Muscle of arm (tissue), 12 donors: ENCODE results near the gene ZNG1B. TPM values are rescaled to one million over a fixed set of nuclear protein-coding genes. Genes with fewer than 3 reads are reported as not detected.
"Not testable (repeated sequence)": the region's sequence is repeated elsewhere in the genome, so short reads cannot be mapped to it uniquely, and the experiment has no call there.

Source experiments
- DNase-seq: peaks from one replicate; pipeline ENCODE4 v3.0.0-alpha.2; 2013
- polyA plus RNA-seq, 12 donors: library from polyadenylated mRNA; unstranded; fragments of 120-200 nt; gene quantifications; one replicate each; pipeline ENCODE4 v1.2.1, GENCODE V29; 2013; ENCODE audit not compliant: insufficient read length in 12 of 12

The ZNG1B gene
- polyA plus RNA-seq, 12 donors, result 32.7 to 48.2 (median 40.7) TPM; not detected in 1

DNA sequence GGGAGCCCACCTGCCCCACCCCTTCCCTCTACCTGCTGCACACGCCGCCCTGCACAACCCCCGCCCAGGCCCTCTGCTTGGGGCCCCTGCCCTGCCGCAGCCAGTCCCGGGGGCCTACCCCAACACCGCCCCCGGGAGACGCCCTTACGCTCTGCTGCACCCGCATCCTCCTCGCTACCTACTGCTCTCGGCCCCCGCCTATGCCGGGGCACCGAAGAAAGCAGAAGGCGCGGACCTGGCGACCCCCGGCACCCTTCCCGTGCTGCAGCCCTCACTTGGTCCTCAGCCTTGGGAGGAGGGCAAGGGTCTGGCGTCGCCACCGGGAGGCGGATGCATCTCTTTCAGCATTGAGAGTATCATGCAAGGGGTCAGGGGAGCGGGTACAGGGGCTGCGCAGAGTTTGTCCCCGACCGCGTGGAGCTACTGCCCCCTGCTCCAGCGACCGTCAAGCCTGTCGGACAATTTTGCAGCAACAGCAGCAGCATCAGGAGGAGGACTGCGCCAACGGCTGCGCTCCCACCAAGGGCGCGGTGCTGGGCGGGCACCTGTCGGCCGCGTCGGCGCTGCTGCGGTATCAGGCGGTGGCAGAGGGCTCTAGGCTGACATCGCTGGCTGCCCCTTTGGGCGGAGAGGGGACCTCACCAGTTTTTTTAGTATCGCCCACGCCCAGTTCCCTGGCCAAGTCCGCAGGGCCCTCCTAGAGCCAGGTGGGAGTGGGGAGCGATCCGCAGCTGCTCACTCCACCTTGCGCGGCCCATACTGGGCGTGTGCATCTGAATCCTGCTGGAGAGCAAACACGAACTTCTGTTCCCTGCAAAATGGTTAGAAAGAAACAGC, 62.6 kb downstream of the ZNG1B start:
- not testable (repeated sequence) for DNase-seq

GRCh38 chr2:113500723-113501038, 63.2 kb downstream of the ZNG1B start:
- not testable (repeated sequence) for DNase-seq

GRCh38 chr2:113502216-113503093, 65.0 kb downstream of the ZNG1B start:
- not testable (repeated sequence) for DNase-seq

- peak; percentile 31 for DNase-seq
These were observed 65.9 kb downstream of the ZNG1B start for GRCh38 chr2:113503094-113504042.

- peak; percentile 11 for DNase-seq
These were observed 66.6 kb downstream of the ZNG1B start for GRCh38 chr2:113504081-113504480.

GRCh38 chr2:113507394-113508140, 70.1 kb downstream of the ZNG1B start:
- not testable (repeated sequence) for DNase-seq

GRCh38 chr2:113508187-113508586, 70.7 kb downstream of the ZNG1B start:
- DNase-seq, result not testable (repeated sequence)

GRCh38 chr2:113510913-113511312, 73.4 kb downstream of the ZNG1B start:
- not testable (repeated sequence) for DNase-seq

GRCh38 chr2:113511859-113512258, 74.4 kb downstream of the ZNG1B start:
- not testable (repeated sequence) for DNase-seq

GRCh38 chr2:113515457-113515856, 78.0 kb downstream of the ZNG1B start:
- DNase-seq, result not testable (repeated sequence)

GRCh38 chr2:113515995-113516394, 78.5 kb downstream of the ZNG1B start:
- not testable (repeated sequence) for DNase-seq

DNA sequence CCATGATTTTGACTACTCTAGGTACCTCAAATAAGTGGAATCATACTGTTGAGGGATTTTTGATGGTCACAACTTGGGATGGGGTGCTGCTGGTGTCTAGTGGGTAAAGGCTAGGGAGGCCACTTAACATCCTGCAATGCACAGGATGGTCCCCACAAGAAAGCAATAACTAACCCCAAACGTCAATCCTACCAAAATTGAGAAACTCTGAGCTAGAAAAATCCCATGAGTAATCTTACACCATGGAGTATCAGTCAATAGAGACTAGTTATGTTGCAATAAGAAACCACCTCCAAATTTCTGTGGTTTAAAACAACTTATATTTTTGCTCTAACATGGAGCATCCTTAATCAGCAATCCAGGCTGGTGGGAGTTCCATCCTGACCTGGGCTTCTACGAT, 79.5 kb downstream of the ZNG1B start:
- DNase-seq, result not testable (repeated sequence)

- not testable (repeated sequence) for DNase-seq
These were observed 83.3 kb downstream of the ZNG1B start for GRCh38 chr2:113520837-113521236.

- DNase-seq, result not testable (repeated sequence)
These were observed 84.0 kb downstream of the ZNG1B start for GRCh38 chr2:113521492-113521891.

DNA sequence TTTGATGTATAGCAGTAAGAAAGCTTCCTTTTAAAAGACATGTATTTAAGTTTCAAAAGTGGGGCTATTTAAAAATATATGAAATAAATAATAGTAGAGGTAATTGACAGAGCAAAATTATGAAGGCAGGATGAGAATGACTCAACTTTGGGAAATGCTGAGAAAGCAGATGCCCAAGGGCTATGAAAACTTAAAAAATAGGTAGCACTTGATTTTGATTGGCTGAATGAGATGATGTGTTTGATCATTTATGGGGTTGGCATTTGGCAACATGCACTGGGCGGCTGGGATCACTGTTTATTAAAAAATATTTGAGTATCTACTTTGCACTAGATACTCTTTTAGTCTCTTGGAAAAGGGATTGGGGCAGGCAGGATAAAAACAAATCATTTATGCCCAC, 87.5 kb downstream of the ZNG1B start:
- DNase-seq, result not testable (repeated sequence)

DNA sequence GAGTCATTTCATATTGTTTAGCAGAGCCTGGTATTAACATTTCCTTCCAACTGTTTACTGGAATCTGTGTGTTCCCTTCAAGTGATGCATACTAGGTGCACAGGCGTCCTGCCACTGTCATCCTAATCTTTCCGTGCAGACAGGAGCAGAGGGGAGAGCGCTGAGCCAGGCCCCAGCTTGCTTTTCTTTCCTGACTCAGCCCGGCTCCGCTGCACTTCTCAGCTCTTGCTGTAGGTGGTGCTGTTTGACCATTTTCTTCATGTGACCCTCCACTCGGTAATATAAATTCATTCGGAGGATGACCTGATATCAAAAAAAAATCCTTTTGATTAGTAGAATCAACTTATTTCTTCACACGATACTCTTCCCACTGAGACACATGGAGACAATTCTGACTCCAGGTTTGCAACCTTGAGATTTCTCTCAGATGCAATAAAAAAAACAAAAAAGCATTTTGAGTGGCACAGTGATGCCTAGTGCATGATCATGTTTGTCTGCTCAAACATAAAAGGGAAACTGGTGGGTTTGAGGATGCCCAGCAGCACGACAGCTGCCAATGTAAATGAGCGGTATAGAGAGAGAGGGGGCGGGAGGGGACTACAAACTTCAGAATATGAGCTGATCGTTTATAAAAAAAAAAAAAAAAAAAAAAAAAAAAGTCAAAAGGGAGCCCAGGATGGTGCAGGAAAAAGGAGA, 90.0 kb downstream of the ZNG1B start:
- DNase-seq, result not testable (repeated sequence)

DNA sequence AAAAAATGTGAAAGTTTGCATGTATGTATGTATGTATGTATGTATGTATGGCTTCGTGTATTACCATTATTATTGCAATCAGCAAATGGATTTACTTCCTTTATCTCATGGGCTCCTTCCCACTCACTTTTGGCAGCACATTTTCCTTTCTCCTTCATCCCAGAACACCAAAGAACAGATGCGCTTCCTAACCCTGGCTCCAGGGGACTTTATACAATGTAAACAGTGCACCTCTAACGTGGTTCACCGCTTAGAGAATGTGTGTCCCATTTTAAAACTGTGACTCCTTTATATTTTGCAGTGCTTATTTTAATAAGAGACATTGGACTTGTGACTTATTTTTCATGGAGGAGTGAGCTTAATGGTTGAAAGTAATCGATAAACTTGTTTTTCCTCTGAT, 90.6 kb downstream of the ZNG1B start:
- DNase-seq, result not testable (repeated sequence)

- not testable (repeated sequence) for DNase-seq
These were observed 91.4 kb downstream of the ZNG1B start for GRCh38 chr2:113528904-113529303.

GRCh38 chr2:113532991-113533390, 95.5 kb downstream of the ZNG1B start:
- not testable (repeated sequence) for DNase-seq

GRCh38 chr2:113536573-113536972, 99.1 kb downstream of the ZNG1B start:
- DNase-seq, result not testable (repeated sequence)
